Lower leg skin (tissue), 4 donors: Measurements from ENCODE around the gene GLYAT. TPM values are rescaled to one million over a fixed set of nuclear protein-coding genes. Genes with fewer than 3 reads are reported as not detected.

Experiments
- DNase-seq, 2 donors: peaks; one replicate each; pipeline ENCODE4 v3.0.0-alpha.2; 2019; ENCODE audit warnings: low spot score in 2 of 2
- H3K4me3 ChIP-seq: fragments of 200-600 bp; sonication (generic); 2 replicates; pipeline ENCODE4 v1.5.1; 2017; ENCODE audit warnings: mild to moderate bottlenecking, low read depth; ENCODE audit not compliant: poor library complexity, severe bottlenecking
- POLR2A ChIP-seq, 2 donors: fragments of 450-650 bp; IDR thresholded peaks; one replicate each; pipeline ENCODE4 v1.6.1; 2016 to 2017; ENCODE audit warnings: antibody characterized with exemption in 2 of 2, mild to moderate bottlenecking in 1 of 2, moderate library complexity in 1 of 2
- WGBS, 2 donors: methylation state at CpG; one replicate each; pipeline ENCODE4 v1.1.5; 2018; 5-methylcytosine and 5-hydroxymethylcytosine counted together
- intact Hi-C: fragments of 100-400 bp; cut with DNase I; formaldehyde crosslinking; loops from one replicate; pipeline ENCODE4 v1.15.0; 2023; ENCODE audit warnings: low total_unique reads
- total RNA-seq, 4 donors: library from RNA; depleted of rRNA; stranded (reverse); fragments of >200 nt; gene quantifications; one replicate each; pipeline ENCODE4 v1.1.0, GENCODE V29; 2016
- TF ChIP-seq, protein P1 (sequence below), 3 donors: fragments of 450-650 bp; IDR thresholded peaks; one replicate each; pipeline ENCODE4 v1.5.1; 2016; ENCODE audit warnings: antibody characterized with exemption in 3 of 3, mild to moderate bottlenecking in 3 of 3, moderate library complexity in 2 of 3

GLYAT gene
- total RNA-seq, 4 donors from 2014 or later, result 0.17 TPM; not detected in 3

GRCh38 chr11:58762284-58763119 lies 30.8 kb upstream of the GLYAT start:
- intact Hi-C loops, result no loop called here
- TF ChIP-seq POLR2A (IDR thresholded peaks at IDR 0.05), result no peak
- TF ChIP-seq, protein P1, sequence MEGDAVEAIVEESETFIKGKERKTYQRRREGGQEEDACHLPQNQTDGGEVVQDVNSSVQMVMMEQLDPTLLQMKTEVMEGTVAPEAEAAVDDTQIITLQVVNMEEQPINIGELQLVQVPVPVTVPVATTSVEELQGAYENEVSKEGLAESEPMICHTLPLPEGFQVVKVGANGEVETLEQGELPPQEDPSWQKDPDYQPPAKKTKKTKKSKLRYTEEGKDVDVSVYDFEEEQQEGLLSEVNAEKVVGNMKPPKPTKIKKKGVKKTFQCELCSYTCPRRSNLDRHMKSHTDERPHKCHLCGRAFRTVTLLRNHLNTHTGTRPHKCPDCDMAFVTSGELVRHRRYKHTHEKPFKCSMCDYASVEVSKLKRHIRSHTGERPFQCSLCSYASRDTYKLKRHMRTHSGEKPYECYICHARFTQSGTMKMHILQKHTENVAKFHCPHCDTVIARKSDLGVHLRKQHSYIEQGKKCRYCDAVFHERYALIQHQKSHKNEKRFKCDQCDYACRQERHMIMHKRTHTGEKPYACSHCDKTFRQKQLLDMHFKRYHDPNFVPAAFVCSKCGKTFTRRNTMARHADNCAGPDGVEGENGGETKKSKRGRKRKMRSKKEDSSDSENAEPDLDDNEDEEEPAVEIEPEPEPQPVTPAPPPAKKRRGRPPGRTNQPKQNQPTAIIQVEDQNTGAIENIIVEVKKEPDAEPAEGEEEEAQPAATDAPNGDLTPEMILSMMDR (IDR thresholded peaks at IDR 0.05), result no peak
- H3K4me3 ChIP-seq, result no peak overlapping the region
- no peak for DNase-seq
- WGBS, 2 donors, result 72 to 73% methylated on average over 6 of the region's 6 CpGs

- TF ChIP-seq POLR2A (IDR thresholded peaks at IDR 0.05), result no peak
- TF ChIP-seq, protein P1 (IDR thresholded peaks at IDR 0.05), result no peak
- intact Hi-C loops, result no loop called here
- H3K4me3 ChIP-seq, result no peak overlapping the region
- no peak for DNase-seq
Measured at GRCh38 chr11:58757439-58757838, 25.7 kb upstream of the GLYAT start.

- WGBS, 2 donors, result 82 to 84% methylated on average over 5 of the region's 5 CpGs
- DNase-seq, result no peak
- H3K4me3 ChIP-seq, result no peak overlapping the region
- intact Hi-C loops, result no loop called here
- no peak for TF ChIP-seq POLR2A (IDR thresholded peaks at IDR 0.05)
- TF ChIP-seq, protein P1 (IDR thresholded peaks at IDR 0.05), result no peak
Measured at GRCh38 chr11:58745705-58746364, 14.1 kb upstream of the GLYAT start.

DNA sequence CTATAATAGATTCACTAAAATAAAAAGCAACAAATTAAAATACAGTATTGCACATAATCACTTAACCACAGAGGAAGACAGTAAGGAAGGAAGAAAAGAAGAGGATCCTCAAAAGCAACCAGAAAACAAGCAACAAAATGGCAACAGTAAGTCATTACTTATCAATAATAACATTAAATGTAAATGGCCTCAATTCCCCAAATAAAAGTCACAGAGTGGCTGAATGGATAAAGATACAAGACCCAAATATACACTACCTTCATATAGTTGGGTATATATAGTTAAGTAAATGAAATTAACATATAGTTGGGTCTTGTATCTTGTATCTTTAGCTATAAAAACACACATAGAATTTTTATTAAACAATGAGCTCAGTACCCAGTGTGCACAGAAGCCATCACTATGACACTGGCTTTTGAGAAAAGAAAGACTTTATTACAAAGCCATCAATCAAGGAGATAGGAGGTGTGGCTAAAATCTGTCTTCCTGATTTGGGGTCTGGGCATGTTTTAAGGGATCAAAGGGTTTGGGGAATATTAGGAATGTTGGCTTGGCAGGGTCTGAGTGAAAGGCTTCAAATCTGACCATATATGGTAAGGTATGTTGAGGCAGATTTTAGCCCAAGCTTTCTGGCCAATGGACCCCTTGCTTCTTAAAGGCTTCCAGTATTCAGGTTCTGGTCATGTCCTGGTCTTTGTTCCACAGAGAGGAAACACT lies 13.4 kb upstream of the GLYAT start:
- H3K4me3 ChIP-seq, result no peak overlapping the region
- no peak for DNase-seq
- intact Hi-C loops, result no loop called here
- no peak for TF ChIP-seq POLR2A (IDR thresholded peaks at IDR 0.05)
- TF ChIP-seq, protein P1 (IDR thresholded peaks at IDR 0.05), result no peak

- no peak overlapping the region for H3K4me3 ChIP-seq
- TF ChIP-seq, protein P1 (IDR thresholded peaks at IDR 0.05), result no peak
- TF ChIP-seq POLR2A (IDR thresholded peaks at IDR 0.05), result no peak
- no peak for DNase-seq
- 54 to 57% methylated on average over 3 of the region's 3 CpGs for WGBS, 2 donors
- intact Hi-C loops, result no loop called here
Measured at GRCh38 chr11:58742981-58743880, 11.5 kb upstream of the GLYAT start.
